HepG2 (cell line): ENCODE measurements around the gene SREBF1. TPM values are rescaled to one million over a fixed set of nuclear protein-coding genes. Genes with fewer than 3 reads are reported as not detected.

Source experiments
- ATAC-seq: fragments of 200-7000 bp; cut with Tn5 transposase; 3 replicates; pipeline ENCODE4 v1.9.1; 2020; ENCODE audit warnings: mild to moderate bottlenecking, moderate library complexity
- BruUV-seq: library from RNA; stranded (reverse); fragments of 400-500 nt; replicated peaks from 2 replicates; lab custom pipeline; 2021; lab: Mats Ljungman, UMichigan
- CTCF ChIA-PET: fragments of 300-600 bp; formaldehyde crosslinking; extraction: SDS; loops from one replicate; lab custom pipeline; 2021; ENCODE audit warnings: low total read pairs, inconsistent platforms, low intra/inter-chr PET ratio; lab: Yijun Ruan, JAX
- POLR2A ChIA-PET: fragments of 350-600 bp; sonication (Branson Sonifier 250); formaldehyde crosslinking; loops from one replicate; lab custom pipeline; 2020; ENCODE audit warnings: antibody characterized with exemption, inconsistent platforms; lab: Yijun Ruan, JAX
- DNase-seq: peaks from one replicate; pipeline ENCODE4 v3.0.0-alpha.2; 2015; ENCODE audit warnings: low spot score
- FAIRE-seq: peaks from 3 replicates; lab custom pipeline; 2011; peaks lifted over from hg19 to GRCh38; lab: Jason Lieb, UNC
- H2AFZ ChIP-seq: one replicate; pipeline ENCODE4 v1.6.1; 2011; ENCODE audit warnings: low read length, inconsistent platforms
- H3K27ac ChIP-seq: fragments of 300-600 bp; 3 replicates; pipeline ENCODE4 v1.8.0; 2011; ENCODE audit warnings: mixed run types, mild to moderate bottlenecking, mixed read lengths, low read length, inconsistent platforms; ENCODE audit not compliant: insufficient read depth; ENCODE audit errors: extremely low read length
- H3K27me3 ChIP-seq, 2 experiments: fragments of 200-600 bp in 1 of 2; 2 replicates in 1 of 2; 3 replicates in 1 of 2; pipeline versions ENCODE4 v1.6.0 to v1.8.0; 2011; ENCODE audit warnings: low read length in 2 of 2, mild to moderate bottlenecking in 2 of 2, moderate library complexity in 2 of 2, inconsistent platforms in 1 of 2; ENCODE audit not compliant: insufficient read depth in 2 of 2, control insufficient read depth in 1 of 2
- H3K36me3 ChIP-seq, 2 experiments: fragments of 200-600 bp in 1 of 2; replicated peaks in 1 of 2; 2 replicates in 1 of 2; 3 replicates in 1 of 2; pipeline versions ENCODE4 v1.5.1 to v1.8.0; 2011; ENCODE audit warnings: low read length in 2 of 2, inconsistent platforms in 1 of 2; ENCODE audit not compliant: insufficient read depth in 2 of 2, control insufficient read depth in 1 of 2
- H3K4me1 ChIP-seq: 2 replicates; pipeline ENCODE4 v1.5.1; 2012; ENCODE audit warnings: low read length, inconsistent platforms; ENCODE audit not compliant: insufficient read depth
- H3K4me2 ChIP-seq: 2 replicates; pipeline ENCODE4 v1.6.0; 2011; ENCODE audit warnings: low read depth, low read length, inconsistent platforms
- H3K4me3 ChIP-seq, 3 experiments: fragments of 200-600 bp in 1 of 3; sonication (generic), shearing (Covaris generic) in 1 of 3; replicated peaks in 1 of 3; 2 replicates each; pipeline ENCODE4 v1.5.1; 2011 to 2016; ENCODE audit warnings: low read length in 3 of 3, inconsistent platforms in 2 of 3, low read depth in 2 of 3, mild to moderate bottlenecking in 2 of 3, control low read depth in 1 of 3, mixed read lengths in 1 of 3; ENCODE audit not compliant: insufficient read depth in 1 of 3
- H3K79me2 ChIP-seq: one replicate; pipeline ENCODE4 v1.6.1; 2011; ENCODE audit warnings: low read length, inconsistent platforms; ENCODE audit not compliant: insufficient read depth
- H3K9ac ChIP-seq: 2 replicates; pipeline ENCODE4 v1.6.0; 2011; ENCODE audit warnings: mild to moderate bottlenecking, low read depth, low read length, inconsistent platforms; ENCODE audit not compliant: insufficient read depth
- H3K9me3 ChIP-seq: 2 replicates; pipeline ENCODE4 v1.5.1; 2012; ENCODE audit warnings: mild to moderate bottlenecking, low read length
- H4K20me1 ChIP-seq: 2 replicates; pipeline ENCODE4 v1.6.0; 2011; ENCODE audit warnings: inconsistent platforms, mild to moderate bottlenecking, low read length, moderate library complexity; ENCODE audit not compliant: insufficient read depth
- AGO2 ChIP-seq: fragments of 200-400 bp; formaldehyde crosslinking; optimal IDR thresholded peaks from 2 replicates; pipeline ENCODE3; 2017; ENCODE audit warnings: mild to moderate bottlenecking, low read depth, low read length, moderate library complexity
- ASH2L ChIP-seq: fragments of 300-600, 200-600 bp; sonication (generic); IDR thresholded peaks from 2 replicates; pipeline ENCODE4 v1.7.0; 2017; ENCODE audit warnings: low read depth, mild to moderate bottlenecking, moderate library complexity, mixed read lengths, low read length; ENCODE audit not compliant: insufficient read length
- NFAT5 ChIP-seq: sonication (generic); formaldehyde crosslinking; IDR thresholded peaks from 2 replicates; pipeline ENCODE4 v1.4.0; 2020; ENCODE audit warnings: missing genetic modification reagents
- NFATC3 ChIP-seq: sonication (generic); formaldehyde crosslinking; IDR thresholded peaks from 2 replicates; pipeline ENCODE4 v1.5.1; 2020; ENCODE audit warnings: mild to moderate bottlenecking, missing genetic modification reagents
- NFIC ChIP-seq: IDR thresholded peaks from 2 replicates; pipeline ENCODE4 v1.6.1; 2012; ENCODE audit warnings: mild to moderate bottlenecking, low read length, inconsistent platforms
- TEF ChIP-seq: sonication (generic); formaldehyde crosslinking; IDR thresholded peaks from 2 replicates; pipeline ENCODE4 v1.5.0; 2020; ENCODE audit warnings: missing genetic modification reagents
- YEATS4 ChIP-seq: sonication (generic); formaldehyde crosslinking; IDR thresholded peaks from 2 replicates; pipeline ENCODE4 v1.4.0; 2020; ENCODE audit warnings: missing genetic modification reagents, borderline replicate concordance
- ZNF18 ChIP-seq: sonication (generic); formaldehyde crosslinking; IDR thresholded peaks from 2 replicates; pipeline ENCODE4 v1.8.0; 2022; ENCODE audit warnings: mild to moderate bottlenecking, missing genetic modification reagents; ENCODE audit not compliant: insufficient replicate concordance
- ZNF740 ChIP-seq: sonication (generic); formaldehyde crosslinking; IDR thresholded peaks from 2 replicates; pipeline ENCODE4 v1.4.0; 2020; ENCODE audit warnings: missing genetic modification reagents
- WGBS: methylation state at CpG from one replicate; pipeline ENCODE4 v1.1.6; 2017; ENCODE audit warnings: low lambda C conversion rate; 5-methylcytosine and 5-hydroxymethylcytosine counted together
- in situ Hi-C: cut with HindIII; loops from 2 replicates; pipeline ENCODE4 v1.10.0; 2017; ENCODE audit warnings: low pct_unique_long_range_greater_than_20kb; ENCODE audit not compliant: extremely low pct_ligation_motif_present
- intact Hi-C: fragments of 100-400 bp; cut with micrococcal nuclease; formaldehyde crosslinking; loops from one replicate; pipeline ENCODE4 v1.10.0; 2022; ENCODE audit not compliant: unreplicated experiment
- polyA plus RNA-seq, 8 experiments: library from polyadenylated mRNA; depleted of rRNA in 3 of 8; stranded (reverse) in 7 of 8; unstranded in 1 of 8; fragments of >200 nt; fragmentation: Illumina TruSeq in 4 of 8; extraction: Trizol in 4 of 8; gene quantifications; 2 replicates each; pipeline versions ENCODE4 v1.2.1 to v1.2.3, GENCODE V29; 2011 to 2016; ENCODE audit warnings: low read depth in 4 of 8, missing spikeins in 1 of 8, mixed read lengths in 1 of 8; ENCODE audit not compliant: insufficient read depth in 1 of 8
- total RNA-seq, 5 experiments: library from RNA; depleted of rRNA; stranded (reverse); fragments of >200 nt; fragmentation: Illumina TruSeq; extraction: Trizol; gene quantifications; 2 replicates each; pipeline ENCODE4 v1.2.3, GENCODE V29; 2016; ENCODE audit warnings: low read depth in 1 of 5

Gene SREBF1
- total and polyA plus RNA-seq, 2 of the 13 experiments (the other 11 are each of a cell fraction or from before 2014, with no cell fraction given), result 34.3 to 38.0 TPM

GRCh38 chr17:17798573-17799255 lies 38.1 kb downstream of the SREBF1 start (continued):
- no peak for TF ChIP-seq YEATS4
- TF ChIP-seq TEF (CRISPR knock-in tag), result no peak
- TF ChIP-seq ASH2L, result no peak
- no peak for TF ChIP-seq NFAT5 (CRISPR knock-in tag)

GRCh38 chr17:17798010-17798556 lies 38.7 kb downstream of the SREBF1 start:
- intact Hi-C loops, result no loop called here
- no peaks in the 10 kb centered on the region for H3K9me3 ChIP-seq
- no TSS peak for BruUV-seq
- WGBS, result 98% methylated on average over 16 of the region's 25 CpGs
- no peaks in the 10 kb centered on the region for H4K20me1 ChIP-seq
- H3K79me2 ChIP-seq, result no peaks in the 10 kb centered on the region
- no peak overlapping the region for H3K4me3 ChIP-seq
- in situ Hi-C loops, result no loop called here
- TF ChIP-seq AGO2 (peak; percentile 49), ZNF740 (no peak), ZNF18 (no peak), NFIC (no peak), NFATC3 (CRISPR knock-in tag) (no peak)
- TF ChIP-seq, all 625 proteins: peak for 1
- H2AFZ ChIP-seq, result no peak overlapping the region
- H3K4me2 ChIP-seq, result no peak overlapping the region
- DNase-seq, result no peak
- no peak overlapping the region for H3K27ac ChIP-seq
- peaks cover 26 to 46% of the 10 kb centered on the region in 2 experiments; a peak in 4 of 5 replicates for H3K36me3 ChIP-seq
- no peaks in the 10 kb centered on the region for H3K27me3 ChIP-seq
- ChIA-PET CTCF (no interaction called here), POLR2A (no interaction called here)
- H3K4me1 ChIP-seq, result no peaks in the 10 kb centered on the region
- ATAC-seq, result no peak
- no peak for FAIRE-seq
- no peak overlapping the region for H3K9ac ChIP-seq
